NCI-H526 treated with DMSO at 0.1 percent for 48 hours (cell line): ENCODE measurements around the gene PSPC1.

Experiments
- DNase-seq: peaks from one replicate; lab custom pipeline; 2025; lab: John Stamatoyannopoulos, UW

The PSPC1 gene

DNA sequence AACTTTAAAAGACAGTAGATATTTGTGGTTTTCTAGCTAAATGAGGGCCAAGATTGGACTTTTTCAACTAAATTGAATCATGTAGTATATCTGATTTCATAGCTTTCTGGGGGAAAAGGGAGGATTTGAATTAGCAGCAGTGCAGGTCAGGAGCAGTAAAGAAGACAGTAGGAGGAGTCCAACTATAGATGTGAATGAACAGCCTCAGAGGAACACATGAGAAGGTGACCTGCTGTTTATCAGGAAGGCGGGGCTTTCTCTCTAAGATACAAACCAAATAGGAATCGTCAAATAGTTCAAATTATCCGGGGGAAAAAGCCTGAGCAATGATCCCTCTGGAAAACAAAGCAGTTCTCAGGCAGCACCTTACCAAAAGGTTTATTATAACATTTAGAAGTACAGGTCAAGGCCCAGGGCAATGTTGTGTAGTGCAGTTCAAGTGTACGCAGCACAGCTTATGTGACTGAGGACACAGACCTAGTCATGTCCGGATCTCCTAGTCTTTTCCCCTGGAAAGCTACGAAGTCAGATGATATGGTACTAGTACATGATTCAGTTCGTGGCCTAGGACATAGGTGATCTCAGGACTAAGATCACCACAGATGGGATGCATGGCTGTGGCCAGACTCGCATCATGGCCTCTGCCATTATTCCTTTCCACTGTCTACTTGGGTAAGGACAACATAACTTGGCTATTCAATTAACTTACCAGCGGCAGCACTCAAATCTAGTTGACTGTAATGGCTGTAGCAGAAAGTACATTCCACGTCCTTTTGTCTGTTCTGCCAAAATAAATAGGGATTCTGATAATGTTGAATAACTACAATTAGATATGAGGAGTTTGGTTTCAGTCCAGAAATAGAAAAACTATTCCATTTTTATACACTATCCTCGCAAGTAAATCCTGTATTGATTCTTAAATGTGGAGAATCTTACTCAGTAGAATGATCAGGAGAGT, 109.0 kb downstream of the PSPC1 start:
- no peak for DNase-seq

DNA sequence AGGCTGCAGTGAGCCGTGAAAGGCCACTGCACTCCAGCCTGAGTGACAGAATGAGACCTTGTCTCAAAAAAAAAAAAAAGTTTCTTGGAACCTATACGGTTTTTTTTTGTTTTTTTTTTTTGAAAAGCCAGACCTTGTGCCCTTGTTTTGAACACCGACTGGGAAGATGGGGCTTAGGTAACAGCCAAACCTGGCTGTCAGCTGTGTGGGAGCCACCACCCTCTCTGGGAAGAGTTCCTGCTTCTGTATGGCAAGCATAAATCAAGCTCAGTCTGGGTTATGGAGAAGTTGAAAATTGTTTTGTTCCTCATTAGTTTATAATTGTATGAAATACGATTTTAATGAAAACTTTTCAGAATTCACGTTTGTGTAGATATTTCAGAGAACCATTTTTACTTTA, 109.8 kb downstream of the PSPC1 start:
- DNase-seq = no peak

DNA sequence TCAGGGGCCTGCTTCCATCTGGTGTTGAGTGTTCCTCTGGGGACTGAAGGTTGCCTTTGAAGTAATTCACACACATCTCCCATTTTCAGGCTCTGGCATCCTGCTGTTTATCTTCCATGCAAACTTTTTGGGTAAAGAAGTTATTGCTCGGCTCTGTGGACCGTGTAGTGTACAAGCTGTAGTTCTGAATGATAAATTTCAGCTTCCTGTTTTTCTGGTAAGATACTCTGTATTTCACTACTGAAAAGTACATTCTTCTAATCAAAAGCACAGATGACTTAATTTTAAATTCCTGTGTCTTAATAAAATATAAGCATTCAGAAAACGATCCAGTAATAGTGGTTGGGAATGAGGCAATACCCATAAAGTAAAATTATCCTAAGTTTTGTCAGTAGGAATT, 112.6 kb downstream of the PSPC1 start:
- DNase-seq = no peak

DNA sequence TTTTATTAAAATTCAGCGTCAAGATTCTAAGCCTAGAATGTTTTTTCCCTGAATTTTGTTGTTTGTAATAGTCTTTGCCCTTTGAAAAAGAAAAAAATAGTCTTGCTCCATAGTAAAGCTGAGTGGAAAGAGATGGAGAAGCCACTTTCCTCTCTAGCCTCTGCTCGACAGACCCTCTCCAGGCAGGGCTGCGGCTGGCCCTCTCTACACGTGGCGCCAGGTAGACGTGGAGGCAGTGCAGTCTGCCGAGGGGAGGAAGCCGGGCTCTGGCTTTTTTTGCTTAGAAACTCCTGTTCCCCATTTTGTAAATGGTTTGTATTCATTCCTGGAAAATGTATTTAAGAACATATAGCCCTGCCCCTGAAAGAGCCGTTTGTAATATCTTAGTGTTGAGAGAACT, 114.0 kb downstream of the PSPC1 start:
- DNase-seq = no peak

DNA sequence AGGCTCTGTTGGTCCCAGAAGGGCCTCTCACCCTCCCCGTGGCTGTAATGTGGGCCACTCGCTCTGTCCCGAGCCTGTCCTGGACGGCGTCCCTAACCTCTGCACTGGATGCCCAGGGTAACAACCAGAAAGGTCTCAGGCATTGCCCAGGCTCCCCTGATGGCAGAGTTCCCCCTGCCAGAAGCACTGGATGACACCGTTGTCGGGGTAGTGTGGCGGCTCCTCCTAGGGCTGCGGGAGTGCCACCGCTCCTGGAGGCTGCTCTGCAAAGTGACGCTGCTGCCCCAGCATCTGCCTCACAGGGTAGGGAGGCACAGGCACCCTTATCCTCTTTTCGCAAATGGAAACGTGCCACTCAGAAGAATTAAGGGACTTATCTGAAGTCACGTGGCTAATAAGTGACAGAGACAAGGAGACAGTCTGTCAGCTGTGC, 117.3 kb downstream of the PSPC1 start:
- no peak for DNase-seq

DNA sequence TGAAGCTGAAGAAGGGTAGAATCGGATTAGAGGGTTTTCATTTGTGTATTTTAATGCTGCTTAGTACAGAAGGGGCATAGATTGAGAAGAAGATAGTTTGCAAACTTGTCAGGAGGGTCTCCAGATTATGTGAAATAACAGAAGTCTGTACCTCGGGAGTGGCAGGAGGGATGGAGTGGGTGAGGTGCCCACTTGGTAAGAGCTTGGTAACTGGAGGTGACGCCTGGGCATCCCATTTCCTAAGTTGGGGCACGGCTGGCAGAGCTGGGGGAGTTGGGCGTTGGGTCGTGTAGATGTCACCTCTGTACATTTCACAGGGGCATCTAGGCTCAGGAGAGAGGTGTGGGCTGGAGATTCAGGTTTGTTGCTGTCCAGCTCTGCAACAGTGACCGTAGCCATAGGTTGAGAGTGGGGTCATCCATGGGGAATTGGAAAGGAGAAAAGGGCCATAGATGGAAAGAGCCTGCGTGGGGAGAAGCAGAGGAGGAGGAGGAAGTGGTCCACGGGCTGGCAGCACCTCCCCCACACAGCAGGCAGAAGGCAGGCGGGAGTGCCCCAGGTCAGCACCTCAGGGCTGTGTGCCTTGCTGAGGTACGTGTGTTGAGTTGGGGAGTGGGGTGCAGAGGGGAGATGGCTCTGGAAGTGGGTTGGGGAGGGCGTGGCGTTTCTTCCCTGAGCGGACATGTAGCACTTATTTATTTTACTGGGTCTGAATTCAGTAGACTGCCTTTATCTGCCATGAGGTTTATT, 118.1 kb downstream of the PSPC1 start:
- DNase-seq = no peak

DNA sequence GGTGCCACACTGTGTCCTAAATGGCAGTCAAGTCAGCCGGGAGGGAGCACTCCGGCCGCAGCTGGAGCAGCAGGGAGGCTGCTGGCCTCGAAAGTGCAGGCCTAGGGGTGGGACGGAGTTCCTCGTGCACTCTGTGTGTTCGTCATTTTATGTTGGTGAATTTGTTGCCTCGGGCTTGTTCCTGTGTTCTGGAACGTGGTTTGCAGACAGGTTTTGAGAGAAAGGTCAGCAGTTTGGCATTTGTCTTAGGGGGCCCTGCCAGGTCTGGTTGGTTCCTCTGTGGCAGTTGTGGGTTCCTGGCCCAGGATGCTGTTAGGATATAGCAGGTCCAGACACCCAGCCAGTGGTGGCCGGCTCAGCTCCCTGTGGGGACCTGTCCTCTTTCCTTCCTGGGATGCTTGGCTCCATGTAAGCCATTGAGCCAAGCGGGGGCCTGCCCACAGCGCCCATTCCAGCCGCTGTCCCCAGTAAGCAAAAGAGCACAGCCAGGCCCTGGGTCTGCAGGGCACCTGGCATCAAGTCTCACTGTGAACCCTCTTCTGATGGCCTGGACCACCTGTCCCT, 119.2 kb downstream of the PSPC1 start:
- DNase-seq = no peak

DNA sequence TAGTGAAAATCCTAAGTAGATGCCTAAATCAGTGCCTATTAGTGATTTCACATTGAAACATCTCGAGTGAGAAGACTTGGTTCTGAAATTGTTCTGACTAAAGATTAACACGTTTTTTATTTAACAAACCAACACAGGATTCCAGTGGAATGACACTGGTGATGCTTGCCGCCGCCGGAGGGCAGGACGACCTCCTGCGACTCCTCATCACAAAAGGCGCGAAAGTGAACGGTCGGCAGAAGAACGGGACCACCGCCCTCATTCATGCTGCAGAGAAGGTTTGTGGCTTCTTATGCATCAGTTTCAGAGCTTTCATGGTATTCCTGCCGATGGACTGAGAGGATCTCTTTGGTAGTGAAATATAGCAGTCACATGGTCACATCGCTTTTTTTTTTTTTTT, 121.2 kb downstream of the PSPC1 start:
- no peak for DNase-seq

DNA sequence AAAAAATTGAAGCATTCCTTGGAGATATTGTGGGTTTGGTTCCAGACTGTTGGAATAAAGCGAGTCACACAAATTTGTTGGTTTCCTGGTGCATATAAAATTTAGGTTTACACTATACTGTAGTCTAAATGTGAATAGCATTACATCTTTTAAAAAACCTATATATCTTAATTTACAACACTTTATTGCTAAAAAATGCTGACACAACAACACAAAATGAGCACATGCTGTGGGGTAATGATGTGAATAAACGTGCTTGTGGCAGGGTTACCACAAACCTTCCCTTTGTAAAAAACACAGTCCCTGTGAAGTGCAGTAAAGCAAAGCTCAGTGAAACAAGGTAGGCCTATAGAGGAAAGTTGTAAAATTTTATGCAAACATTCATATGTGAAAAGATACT, 121.6 kb downstream of the PSPC1 start:
- no peak for DNase-seq

DNA sequence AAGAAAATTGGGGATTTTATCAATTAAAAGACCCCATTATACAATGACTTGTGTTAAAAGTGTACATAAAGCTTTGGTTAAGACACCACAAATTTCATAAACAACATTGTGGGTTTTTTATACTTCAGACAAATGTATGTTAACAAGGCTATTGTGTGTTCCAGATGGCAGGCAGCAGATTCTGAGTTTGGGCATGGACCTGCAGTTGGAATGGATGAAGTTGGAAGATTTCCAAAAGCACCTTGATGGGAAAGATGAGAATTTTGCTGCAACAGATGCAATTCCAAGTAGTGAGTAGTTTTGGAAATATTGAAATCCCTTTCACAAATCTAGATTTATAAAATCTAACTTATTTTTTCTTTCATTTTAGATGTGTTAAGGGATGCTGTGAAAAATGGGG, 123.9 kb downstream of the PSPC1 start:
- no peak for DNase-seq

DNA sequence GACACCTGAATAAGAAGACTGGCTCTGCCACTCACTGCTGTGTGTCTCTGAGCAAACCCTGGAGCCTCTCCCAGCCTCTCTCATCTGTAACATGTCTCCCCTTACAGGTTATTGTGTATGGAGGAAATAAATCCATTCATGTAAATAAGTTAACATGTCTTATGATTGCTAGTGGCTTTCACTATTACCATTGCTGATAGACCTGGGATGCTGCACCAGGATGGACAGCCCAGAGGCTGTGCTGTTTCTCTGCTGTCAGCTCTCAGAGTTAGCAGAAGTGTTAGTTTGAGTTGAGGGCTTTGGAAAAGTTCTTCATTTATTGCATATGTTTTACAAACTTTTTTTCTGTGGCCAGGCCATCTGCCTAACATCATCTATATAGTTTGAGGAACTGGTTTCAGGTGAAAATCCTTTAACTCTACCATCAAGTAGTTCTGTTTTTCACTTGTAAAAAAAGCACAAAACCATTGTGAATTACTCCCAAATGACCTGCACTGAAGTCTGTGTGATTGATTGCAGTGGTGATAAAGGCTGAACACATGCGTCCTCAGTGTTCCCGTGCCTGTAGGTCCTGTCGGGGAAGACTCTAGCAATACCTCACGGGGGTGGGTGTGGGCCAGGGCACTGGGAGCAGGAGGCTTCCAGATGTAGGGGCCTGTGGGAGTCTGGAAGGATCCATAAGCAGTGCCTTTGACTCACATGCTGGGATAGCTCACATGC, 124.7 kb downstream of the PSPC1 start:
- no peak for DNase-seq
